RPMI7951 (cell line): ENCODE data around the gene DLX2. TPM values are rescaled to one million over a fixed set of nuclear protein-coding genes. Genes with fewer than 3 reads are reported as not detected.
"Not testable (repeated sequence)": the region's sequence is repeated elsewhere in the genome, so short reads cannot be mapped to it uniquely, and the experiment has no call there.

Experiments used
- DNase-seq: peaks from one replicate; pipeline ENCODE4 v3.0.0-alpha.2; 2012; ENCODE audit warnings: low read depth
- total RNA-seq: library from RNA; depleted of rRNA; stranded (reverse); fragments of >200 nt; shearing (Covaris generic); gene quantifications from 2 replicates; pipeline ENCODE4 v1.2.3, GENCODE V29; 2014

The DLX2 gene
- total RNA-seq, 1 experiment from 2014 or later: 0.72 TPM

DNA sequence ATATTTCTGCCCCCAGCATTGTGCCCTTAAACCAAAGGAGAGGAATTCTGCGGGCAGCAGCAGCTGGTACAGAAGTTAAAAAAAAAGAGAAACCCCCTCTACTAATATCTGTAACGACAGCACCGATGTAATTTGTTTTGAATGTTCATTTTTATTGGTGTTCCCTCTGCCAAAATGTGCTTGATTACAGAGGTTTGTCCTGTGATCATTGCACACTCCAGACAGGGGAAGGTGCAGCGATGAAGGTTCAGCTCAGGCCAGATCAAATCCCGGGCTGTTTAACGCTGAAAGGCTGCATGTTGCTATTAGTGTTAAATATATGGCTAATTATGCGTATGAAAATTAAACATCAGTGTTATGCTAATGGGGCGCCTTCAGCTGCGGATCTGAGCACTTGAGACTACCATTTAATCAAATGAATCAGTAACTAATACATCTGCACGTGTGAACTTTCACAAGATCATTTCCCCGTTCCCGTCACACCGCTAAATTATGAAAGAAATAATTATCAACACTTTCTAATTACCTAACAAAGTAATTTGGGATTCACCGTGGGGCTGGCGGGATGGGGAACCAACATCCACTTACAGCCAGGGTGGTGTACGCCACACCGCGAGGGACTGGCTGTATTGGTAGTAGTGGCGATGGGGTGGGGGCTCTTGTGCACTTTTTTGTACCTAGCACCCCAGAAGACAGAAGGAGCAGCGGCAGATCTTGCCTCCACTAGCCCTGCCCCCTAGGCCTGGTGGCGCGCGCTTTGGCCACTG, 18.9 kb downstream of the DLX2 start:
- DNase-seq: no peak

DNA sequence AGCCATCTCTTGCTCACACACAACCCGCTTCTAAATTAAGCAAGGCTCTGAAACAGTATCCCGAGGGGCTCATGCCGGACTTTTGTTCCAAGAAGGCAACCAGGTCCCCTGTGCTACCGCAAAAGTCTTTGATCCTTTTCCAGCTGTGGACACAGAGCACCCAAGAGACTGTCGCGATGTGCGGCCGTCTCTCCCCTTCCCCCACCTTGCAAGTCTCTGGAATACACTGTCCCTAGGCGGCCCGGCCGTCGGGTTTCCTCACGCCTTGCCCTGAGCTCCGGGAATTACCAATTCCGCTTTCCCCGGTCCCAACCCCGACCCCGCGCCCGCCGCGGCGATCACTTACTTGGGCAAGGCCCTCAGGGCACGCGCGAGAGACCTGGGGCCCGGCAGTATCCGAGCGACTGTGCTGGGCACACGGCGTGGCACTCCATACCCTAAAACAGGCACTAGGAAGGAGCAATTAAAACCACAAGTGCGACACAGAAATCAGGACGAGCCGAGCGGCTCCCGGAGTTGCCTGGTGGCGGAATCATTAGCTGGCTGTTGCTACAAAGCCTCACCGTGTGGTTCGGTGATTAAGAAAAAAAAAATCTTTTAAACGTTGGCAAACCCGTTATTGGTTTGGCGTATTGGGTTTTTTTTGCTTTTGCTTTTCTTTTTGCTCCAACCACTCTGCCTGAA, 19.6 kb downstream of the DLX2 start:
- no peak for DNase-seq

DNA sequence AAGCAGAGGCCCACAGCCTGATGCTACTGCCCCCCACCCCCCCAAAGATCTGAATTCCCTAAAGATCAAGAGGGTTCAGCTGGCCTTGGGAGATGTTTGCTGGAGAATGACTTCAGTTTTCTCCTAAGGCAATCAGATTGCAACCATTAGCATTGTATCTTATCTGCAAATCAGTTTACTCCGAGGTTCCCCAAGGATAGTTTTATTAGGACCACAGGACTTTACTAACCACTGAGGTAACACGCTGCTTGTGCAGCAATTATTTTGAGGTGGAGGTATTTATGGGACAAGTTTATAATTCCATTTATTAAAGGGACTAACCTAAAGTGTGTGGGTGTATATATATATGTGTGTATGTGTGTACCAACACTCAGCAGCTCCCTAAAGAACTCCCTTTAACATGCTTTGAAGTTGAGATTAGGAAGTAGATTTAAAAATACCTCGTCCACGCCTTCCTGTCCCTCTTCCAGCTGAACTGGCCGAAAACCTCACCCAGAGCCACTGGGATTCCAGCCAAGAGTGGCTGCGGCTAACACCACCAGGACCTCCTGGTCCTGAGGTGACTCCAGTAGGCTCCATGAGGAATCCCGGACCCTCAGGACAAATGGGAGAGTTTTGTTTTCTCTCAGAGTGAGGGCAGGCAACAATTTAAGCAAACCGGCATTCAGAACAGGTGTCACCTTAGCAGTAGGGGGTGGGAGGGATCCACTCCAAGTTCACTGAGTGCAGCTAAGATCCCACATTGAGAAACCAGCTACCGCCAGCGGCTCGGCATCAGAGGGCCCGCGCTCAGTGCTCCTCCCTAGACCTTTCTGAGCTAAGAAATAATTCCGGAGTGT, 20.4 kb downstream of the DLX2 start:
- no peak for DNase-seq

DNA sequence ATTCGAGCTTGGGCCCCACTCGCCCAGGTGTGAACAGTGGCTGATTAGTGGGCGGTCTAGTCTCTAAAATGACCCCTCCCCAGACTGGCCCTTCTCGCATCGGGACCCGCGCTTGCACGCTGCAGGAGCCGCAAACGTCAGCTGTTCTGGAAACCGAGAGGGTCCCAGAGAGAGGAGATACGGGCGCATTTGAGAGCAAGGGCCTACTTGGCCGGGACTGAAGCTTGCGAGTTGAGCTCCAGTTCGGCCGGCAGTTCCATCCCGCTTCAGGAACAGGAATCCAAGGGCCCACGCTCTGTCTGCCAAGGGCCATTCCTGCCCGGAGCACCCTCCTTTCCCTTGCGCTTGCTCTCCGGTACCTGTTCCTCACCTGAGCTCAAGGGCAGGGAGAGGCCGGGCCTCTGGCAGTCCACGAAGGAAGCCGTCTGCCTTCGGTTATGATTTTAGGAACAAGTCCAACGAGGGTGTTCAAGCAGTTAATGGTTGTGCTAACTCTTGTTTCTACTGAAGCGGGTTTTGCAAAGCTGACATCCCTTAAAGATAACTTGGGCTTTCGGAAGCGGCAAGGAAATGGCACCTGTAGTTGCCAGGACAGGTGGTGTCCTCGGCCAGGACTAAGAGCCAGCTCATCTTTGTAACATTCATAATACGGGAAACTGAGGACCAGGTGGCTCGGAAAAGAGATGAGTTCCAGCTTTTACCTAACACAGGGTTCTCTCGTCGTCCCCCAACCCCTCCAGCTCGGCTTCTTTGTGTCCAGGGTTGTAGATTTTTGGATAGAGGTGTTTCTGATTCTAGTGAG, 21.3 kb downstream of the DLX2 start:
- DNase-seq: no peak

DNA sequence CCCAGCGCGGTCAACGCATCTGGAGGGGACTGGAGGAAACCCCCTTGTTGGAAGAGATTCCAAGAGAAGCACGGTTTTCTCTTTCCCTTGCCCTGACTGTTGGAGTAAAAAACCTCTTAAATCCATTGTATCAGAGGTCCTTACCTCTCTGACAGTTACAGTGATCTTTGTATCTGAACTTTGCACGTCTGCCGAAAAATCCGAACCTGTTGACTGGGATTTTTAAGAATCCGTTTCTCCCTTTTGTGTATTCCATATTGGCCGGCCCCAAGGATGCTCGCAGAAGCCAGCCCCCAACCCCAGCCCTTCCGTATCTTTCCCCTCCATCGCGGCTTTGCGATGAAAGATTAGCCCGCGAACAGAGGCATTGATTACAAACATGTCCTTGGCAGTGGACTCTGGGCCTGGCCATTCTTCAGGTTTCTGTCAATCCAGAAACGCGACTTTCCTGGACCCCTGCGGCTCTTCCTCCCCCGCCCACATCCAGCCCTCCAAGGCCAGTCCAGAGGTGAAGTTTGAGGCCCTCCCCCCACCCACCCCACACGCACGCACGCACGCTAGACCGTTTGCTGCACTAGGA, 22.0 kb downstream of the DLX2 start:
- no peak for DNase-seq

DNA sequence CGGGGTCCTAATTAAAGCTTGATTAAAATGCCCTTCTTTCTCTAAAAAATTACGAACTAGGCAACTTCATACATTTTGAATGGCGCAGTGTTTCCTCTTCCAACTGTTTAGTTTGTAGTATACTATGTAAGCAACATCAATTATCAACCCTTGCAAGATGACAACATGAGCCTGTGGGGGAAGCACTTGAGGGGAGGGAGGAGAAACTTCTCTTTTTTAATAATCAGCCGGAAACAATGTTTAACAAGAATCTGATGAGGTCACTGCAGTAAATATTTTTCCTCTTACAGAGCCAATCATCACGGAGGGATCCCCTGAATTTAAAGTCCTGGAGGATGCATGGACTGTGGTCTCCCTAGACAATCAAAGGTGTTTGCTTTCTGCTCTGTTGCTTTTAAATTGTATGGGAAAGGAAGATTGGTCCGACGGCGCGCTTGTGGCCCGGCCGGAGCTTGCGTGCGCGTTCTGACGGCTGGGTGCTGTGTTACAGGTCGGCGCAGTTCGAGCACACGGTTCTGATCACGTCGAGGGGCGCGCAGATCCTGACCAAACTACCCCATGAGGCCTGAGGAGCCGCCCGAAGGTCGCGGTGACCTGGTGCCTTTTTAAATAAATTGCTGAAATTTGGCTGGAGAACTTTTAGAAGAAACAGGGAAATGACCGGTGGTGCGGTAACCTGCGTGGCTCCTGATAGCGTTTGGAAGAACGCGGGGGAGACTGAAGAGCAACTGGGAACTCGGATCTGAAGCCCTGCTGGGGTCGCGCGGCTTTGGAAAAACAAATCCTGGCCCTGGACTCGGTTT, 22.7 kb downstream of the DLX2 start:
- DNase-seq: no peak

DNA sequence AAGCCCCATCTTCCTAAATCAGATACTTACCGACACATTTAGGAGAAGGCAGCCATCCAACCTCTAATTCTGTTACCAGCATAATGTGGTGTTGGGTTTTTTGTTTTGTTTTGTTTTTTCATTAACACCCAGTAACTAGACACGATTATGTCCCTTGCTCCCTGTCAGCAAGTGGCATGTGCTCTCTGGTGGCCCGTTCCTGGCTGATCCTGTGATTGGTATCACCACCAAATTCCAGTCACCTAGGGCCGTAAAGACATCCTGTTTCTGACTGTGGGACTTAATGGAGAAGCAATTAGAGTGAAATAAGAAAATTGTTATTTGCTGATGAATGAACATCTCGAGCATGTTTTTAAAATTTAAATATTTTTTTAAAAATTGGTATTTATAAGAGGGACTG, 23.3 kb downstream of the DLX2 start:
- DNase-seq: no peak

DNA sequence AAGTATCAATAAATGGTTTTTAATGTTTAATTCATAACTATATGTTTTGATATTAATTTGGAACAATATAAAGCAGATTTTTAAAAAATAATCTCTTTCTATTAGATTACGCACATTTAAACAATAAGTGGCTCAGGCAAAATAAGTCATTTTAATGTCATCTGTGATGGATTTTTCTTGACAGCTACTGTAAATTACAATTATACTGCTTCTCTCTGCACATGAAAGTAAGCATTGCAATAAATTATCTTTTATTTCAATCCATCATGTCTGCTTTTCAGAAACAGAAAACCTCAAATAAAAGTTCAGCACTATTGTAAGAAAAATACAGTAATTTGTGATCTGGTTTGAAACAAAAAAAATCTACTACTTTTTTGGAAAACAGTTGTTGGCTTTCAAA, 28.4 kb downstream of the DLX2 start:
- DNase-seq: no peak

DNA sequence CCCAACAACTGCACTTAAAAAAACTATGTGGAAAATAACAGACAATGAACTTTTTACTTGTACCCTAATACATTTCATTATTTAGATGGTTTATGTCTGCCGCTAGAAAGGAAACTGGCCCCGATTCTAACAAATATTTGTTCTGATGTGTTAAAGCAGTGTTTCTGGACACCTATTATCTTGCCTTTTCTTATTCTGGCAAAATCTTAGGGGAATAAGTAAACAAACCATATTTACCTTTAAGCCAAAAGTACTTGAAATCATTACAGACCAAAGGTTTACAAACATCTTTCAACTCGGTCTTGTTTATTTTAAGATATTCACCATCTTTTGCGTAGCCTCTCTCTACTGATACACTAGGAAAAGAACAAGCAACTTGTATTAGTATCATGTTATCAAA, 29.2 kb downstream of the DLX2 start:
- no peak for DNase-seq

DNA sequence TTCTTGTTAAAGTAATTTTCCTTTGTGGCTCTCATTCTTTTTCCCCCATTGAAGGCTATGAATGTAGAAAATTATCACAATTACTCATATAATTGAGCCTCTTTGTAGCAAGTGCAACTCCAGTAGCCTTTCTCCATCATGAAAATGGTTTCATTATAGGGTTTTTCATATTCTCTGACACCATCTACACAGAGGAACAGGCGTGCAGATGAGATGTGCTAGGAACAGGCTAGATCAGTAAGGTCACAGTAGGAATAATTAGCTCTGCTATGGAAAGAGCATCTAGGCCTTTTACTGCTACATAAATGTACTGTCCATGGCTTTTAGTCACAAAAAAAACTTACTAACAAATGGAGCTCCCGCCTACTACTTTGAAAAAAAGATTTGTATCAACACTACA, 30.0 kb downstream of the DLX2 start:
- no peak for DNase-seq

DNA sequence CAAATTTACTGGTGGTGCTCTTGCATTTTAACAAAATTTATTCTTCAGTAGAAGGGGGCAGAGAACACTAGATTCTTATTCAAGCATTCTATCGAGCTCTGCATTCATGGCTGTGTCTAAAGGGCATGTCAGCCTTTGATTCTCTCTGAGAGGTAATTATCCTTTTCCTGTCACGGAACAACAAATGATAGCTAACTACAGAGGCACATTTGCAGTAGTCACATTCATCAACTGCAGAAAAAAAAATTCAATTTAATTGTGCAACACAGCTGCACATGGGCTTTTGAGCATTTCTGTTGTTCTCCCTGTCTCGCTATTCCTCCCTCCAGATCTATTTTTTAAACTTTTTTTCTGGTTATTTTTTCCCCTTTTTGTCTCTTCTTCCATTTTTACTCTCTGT, 30.4 kb downstream of the DLX2 start:
- peak; percentile 29 for DNase-seq

DNA sequence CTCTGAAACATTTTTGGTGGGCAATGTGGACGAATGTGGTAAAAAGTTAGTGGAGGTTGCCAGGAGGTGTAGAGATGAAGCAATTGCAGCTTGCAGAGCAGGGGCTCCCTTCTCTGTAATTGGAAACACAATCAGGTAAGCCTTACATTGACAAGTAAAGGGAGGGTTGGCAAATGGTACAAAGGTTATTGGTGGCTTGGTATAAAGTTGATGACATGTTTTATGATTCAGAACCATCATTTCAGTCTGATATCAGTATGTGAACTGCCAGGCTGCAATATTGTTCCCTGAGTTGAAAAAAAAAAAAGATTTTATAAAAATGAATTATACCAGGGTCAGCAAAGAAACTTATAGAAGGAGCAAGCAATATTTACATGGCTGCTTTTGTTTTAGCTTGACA, 31.8 kb downstream of the DLX2 start:
- no peak for DNase-seq

DNA sequence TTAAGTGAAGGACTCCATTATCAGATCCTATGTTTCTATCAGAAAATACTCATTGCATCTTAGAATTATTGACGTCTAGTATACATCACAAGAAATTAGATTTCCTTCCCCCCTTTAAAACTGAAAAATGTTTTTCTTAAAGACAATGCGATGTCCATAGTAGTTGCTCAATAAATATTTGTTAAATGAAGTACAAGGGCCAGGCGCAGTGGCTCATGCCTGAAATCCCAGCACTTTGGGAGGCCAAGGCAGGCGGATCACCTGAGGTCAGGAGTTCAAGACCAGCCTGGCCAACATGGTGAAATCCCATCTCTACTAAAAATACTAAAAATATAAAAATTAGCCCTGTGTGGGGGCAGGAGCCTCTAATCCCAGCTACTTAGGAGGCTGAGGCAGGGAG, 34.8 kb downstream of the DLX2 start:
- DNase-seq: not testable (repeated sequence)

DNA sequence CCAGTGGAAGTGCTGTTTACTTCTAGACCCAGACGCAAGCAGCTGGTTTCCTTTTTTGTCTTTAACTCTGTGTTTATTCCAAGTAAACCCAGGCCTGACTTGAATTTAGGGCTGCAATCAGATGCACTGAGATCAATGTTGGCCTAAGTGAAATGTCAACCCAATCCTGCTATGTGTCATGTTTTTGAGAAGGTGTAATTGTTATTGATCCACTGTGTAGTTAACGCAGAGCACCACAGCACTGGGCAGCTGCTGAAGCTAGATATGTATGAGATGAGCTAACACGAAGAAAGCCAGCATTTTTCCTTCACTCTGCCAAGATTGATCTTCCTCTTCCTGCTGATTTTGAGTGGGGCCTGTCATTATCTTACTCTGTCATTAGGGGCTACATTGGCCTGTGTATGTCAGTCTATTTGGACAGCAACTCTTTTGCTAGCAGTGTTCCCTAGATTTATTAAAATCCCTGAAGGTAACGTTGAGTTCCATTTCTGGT, 36.3 kb downstream of the DLX2 start:
- DNase-seq: no peak

DNA sequence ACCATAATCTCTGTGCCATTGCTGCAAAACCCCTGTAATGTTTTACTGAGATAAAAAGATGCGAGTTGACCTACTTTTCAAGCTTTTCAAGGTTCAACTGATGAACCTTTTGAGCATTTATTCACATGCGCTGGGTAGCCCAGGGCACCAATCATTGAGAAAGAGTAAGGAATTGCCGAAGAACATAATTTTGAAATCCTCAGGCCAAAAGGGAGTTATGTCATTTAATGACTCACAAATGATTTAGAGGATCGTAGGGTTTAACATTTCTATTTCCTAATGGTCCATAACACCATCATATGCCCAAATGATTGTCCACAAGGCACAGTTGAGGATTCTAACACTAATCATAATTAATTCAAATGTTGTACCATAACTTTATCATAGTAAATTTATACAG, 37.6 kb downstream of the DLX2 start:
- DNase-seq: no peak

DNA sequence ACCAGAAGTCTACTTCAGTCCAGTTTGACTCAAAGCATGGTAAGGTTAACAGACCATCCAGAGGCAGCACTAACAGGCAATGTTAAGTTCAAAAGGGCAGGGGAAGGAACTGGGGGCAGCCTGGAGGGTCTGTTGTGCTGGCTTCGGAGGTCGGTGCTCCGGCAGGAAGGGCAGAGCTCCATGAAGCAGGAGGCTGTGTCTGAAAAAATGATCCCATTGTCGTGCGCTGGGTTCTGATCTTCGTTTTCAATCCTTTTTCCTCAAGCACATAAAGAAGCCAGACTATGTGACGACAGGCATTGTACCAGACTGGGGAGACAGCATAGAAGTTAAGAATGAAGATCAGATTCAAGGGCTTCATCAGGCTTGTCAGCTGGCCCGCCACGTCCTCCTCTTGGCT, 39.3 kb downstream of the DLX2 start:
- DNase-seq: no peak

DNA sequence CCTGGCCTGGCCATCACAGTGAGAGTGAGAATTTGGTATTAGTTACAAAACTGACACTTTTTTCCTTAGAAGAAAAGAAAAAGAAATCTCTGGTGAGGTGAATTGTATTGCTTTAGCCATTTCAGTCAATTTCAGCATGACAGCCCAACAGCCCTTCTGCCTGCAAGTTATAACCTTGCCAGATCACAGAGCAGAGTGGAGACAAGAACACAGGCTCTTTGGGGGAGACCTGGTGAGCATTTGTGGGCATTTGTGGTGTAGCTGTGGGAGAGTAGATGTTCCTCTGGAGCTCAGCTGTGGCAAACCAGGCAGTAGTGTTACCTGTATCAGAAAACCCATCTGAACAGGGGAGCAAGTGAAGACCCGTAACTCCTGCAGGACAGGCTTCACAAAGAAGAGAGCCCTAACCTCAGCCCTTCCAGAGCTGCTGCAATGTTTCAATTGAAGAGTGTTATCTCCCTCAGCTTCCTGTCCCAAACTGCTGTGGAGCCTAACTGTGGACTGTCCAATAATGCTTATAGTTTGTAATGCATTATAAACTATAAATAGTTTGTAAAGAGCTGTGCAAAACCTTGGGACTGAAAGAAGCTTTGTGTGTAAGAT, 40.2 kb downstream of the DLX2 start:
- no peak for DNase-seq

DNA sequence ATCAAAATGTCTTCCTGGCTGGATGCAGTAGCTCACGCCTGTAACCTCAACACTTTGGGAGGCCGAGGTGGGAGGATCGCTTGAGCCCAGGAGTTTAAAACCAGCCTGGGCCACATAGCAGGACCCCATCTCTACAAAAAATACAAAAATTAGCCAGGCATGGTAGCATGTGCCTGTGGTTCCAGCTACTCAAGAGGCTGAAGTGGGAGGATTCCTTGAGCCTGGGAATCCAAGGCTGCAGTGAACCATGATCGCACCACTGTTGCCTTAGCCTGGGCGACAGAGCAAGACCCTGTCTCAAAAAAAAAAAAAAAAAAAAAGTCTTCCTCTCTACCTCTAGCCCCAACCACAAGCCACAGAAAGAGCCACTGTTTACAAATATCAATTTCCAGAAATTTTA, 42.6 kb downstream of the DLX2 start:
- DNase-seq: not testable (repeated sequence)

DNA sequence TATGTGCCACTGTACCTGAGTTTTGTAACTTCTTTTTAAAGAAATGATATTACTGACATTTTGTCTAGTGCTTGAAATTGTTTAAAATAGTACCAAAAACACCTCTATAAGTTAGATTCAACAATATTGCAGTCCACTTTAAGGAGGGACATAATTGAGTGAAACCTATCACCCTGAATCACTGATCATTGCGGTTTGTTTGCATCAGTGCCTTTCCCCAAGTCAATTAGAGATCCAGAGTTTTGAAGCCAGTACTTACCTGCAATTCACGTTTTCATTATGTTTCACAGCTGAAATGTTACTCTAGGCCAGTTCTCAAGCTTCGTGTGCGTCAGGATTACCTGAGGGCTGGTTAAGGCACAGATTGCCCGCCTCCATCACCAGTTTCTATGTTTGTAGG, 44.0 kb downstream of the DLX2 start:
- no peak for DNase-seq

DNA sequence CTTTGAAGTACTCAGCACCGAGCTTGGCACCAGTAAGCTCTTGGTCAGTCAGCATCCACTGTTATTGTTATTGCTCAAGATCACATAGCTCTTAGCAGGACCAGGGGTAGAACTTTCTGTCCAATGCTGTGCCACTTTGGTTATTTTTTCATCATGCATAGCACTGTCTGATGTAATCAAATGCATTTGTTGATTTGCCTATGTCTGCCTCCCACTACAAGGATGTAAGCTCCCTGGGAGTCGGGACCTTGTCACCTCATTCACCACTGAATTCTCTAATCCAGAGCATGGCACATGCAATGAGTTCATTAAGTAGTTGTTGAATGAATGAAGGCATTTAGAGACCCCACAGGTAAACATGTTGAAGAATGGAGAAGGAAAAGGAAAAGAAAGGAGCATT, 46.4 kb downstream of the DLX2 start:
- no peak for DNase-seq
